HG02973 (cell line): ENCODE results near the gene BCAS3.

ENCODE experiments used
- ATAC-seq: cut with Tn5 transposase; IDR thresholded peaks from one replicate; pipeline ENCODE4 v1.9.1; 2021; ENCODE audit warnings: moderate library complexity; ENCODE audit not compliant: unreplicated experiment

Gene BCAS3

GRCh38 chr17:61387511-61388305, 710.1 kb downstream of the BCAS3 start:
- no peak for ATAC-seq

- no peak for ATAC-seq
Measured at GRCh38 chr17:61388561-61389356, 711.1 kb downstream of the BCAS3 start.

GRCh38 chr17:61389670-61390478, 712.2 kb downstream of the BCAS3 start:
- ATAC-seq = no peak

GRCh38 chr17:61390479-61390791, 712.8 kb downstream of the BCAS3 start:
- ATAC-seq = no peak

- no peak for ATAC-seq
Measured at GRCh38 chr17:61391595-61392291, 714.1 kb downstream of the BCAS3 start.

GRCh38 chr17:61392679-61393078, 715.0 kb downstream of the BCAS3 start:
- ATAC-seq = no peak

GRCh38 chr17:61393550-61393903, 715.9 kb downstream of the BCAS3 start:
- no peak for ATAC-seq

GRCh38 chr17:61393904-61394629, 716.4 kb downstream of the BCAS3 start:
- ATAC-seq = no peak

- ATAC-seq = no peak
Measured at GRCh38 chr17:61394630-61395408, 717.2 kb downstream of the BCAS3 start.

- ATAC-seq = no peak
Measured at GRCh38 chr17:61395409-61395982, 717.8 kb downstream of the BCAS3 start.

- no peak for ATAC-seq
Measured at GRCh38 chr17:61395983-61396585, 718.4 kb downstream of the BCAS3 start.

GRCh38 chr17:61396586-61397085, 719.0 kb downstream of the BCAS3 start:
- no peak for ATAC-seq

- no peak for ATAC-seq
Measured at GRCh38 chr17:61397086-61397842, 719.6 kb downstream of the BCAS3 start.

- ATAC-seq = no peak
Measured at GRCh38 chr17:61398721-61399130, 721.1 kb downstream of the BCAS3 start.

- ATAC-seq = no peak
Measured at GRCh38 chr17:61399131-61400065, 721.7 kb downstream of the BCAS3 start, which contains the start of gene TBX2. TSS of gene TBX2 (plus strand) at chr17:61399843. CDS start at chr17:61400177, 334 bp downstream.

- ATAC-seq = no peak
Measured at GRCh38 chr17:61400066-61400716, 722.5 kb downstream of the BCAS3 start.
